Tibial nerve (tissue), 4 donors: Measurements from ENCODE around the gene LGR6.

ENCODE experiments used
- EP300 ChIP-seq, 2 donors: sonication (generic); formaldehyde crosslinking; IDR thresholded peaks; one replicate each; pipeline ENCODE4 v1.6.1; 2017; ENCODE audit warnings: antibody characterized with exemption in 2 of 2, mild to moderate bottlenecking in 1 of 2
- POLR2A ChIP-seq, 2 donors: fragments of 450-650 bp; IDR thresholded peaks; one replicate each; pipeline ENCODE4 v1.6.1; 2017; ENCODE audit warnings: antibody characterized with exemption in 2 of 2, mild to moderate bottlenecking in 2 of 2, moderate library complexity in 2 of 2
- TF ChIP-seq, protein P1 (sequence below), 5 experiments: fragments of 200-600 bp in 3 of 5; fragments of 450-650 bp in 2 of 5; sonication (generic) in 3 of 5; IDR thresholded peaks; one replicate each; pipeline ENCODE4 v1.5.1; 2016 to 2019; ENCODE audit warnings: antibody characterized with exemption in 5 of 5, mild to moderate bottlenecking in 3 of 5, moderate library complexity in 2 of 5

DNA sequence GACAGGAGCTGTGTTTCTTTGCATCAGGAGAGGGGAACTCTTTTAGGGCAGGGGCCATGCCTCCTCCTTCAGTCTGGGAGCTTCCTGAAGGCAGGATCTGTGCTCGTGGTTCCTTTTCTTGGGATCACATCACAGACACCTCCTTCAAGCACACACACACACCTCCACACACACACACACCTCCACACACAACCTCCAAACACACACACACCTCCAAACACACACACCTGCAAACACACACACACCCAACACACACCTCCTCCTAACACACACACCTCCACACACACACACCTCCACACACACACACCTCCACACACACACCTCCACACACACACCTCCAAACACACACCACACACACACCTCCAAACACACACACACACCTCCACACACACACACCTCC is 10.5 kb downstream of the LGR6 start:
- TF ChIP-seq POLR2A (IDR thresholded peaks at IDR 0.05) (no peak), EP300 (IDR thresholded peaks at IDR 0.05) (no peak)
- TF ChIP-seq, protein P1, sequence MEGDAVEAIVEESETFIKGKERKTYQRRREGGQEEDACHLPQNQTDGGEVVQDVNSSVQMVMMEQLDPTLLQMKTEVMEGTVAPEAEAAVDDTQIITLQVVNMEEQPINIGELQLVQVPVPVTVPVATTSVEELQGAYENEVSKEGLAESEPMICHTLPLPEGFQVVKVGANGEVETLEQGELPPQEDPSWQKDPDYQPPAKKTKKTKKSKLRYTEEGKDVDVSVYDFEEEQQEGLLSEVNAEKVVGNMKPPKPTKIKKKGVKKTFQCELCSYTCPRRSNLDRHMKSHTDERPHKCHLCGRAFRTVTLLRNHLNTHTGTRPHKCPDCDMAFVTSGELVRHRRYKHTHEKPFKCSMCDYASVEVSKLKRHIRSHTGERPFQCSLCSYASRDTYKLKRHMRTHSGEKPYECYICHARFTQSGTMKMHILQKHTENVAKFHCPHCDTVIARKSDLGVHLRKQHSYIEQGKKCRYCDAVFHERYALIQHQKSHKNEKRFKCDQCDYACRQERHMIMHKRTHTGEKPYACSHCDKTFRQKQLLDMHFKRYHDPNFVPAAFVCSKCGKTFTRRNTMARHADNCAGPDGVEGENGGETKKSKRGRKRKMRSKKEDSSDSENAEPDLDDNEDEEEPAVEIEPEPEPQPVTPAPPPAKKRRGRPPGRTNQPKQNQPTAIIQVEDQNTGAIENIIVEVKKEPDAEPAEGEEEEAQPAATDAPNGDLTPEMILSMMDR (IDR thresholded peaks at IDR 0.05), result no peak
